NK-92 (cell line): ENCODE results near the gene KCNJ15.
"Not testable (repeated sequence)": the region's sequence is repeated elsewhere in the genome, so short reads cannot be mapped to it uniquely, and the experiment has no call there.

Experiments used
- DNase-seq: peaks from one replicate; lab custom pipeline; 2025; ENCODE audit not compliant: unreplicated experiment; lab: John Stamatoyannopoulos, UW

The KCNJ15 gene

GRCh38 chr21:38244407-38244787 lies 12.4 kb upstream of the KCNJ15 start:
- DNase-seq: no peak

GRCh38 chr21:38244885-38245869 lies 11.6 kb upstream of the KCNJ15 start:
- DNase-seq: no peak

GRCh38 chr21:38246511-38246910 lies 10.3 kb upstream of the KCNJ15 start:
- DNase-seq: no peak

GRCh38 chr21:38247054-38247453 lies 9.7 kb upstream of the KCNJ15 start:
- not testable (repeated sequence) for DNase-seq

GRCh38 chr21:38247738-38248510 lies 8.9 kb upstream of the KCNJ15 start:
- no peak for DNase-seq

- no peak for DNase-seq
These were observed 7.5 kb upstream of the KCNJ15 start for GRCh38 chr21:38249256-38249655.

GRCh38 chr21:38249696-38250278 lies 7.0 kb upstream of the KCNJ15 start:
- no peak for DNase-seq

- no peak for DNase-seq
These were observed 5.8 kb upstream of the KCNJ15 start for GRCh38 chr21:38250991-38251418.

- DNase-seq: no peak
These were observed 1.8 kb upstream of the KCNJ15 start for GRCh38 chr21:38254970-38255369.

- DNase-seq: no peak
These were observed 1.1 kb upstream of the KCNJ15 start for GRCh38 chr21:38255571-38256117.

GRCh38 chr21:38257667-38258066 lies 876 bp downstream of the KCNJ15 start:
- DNase-seq: no peak

GRCh38 chr21:38258521-38259485 lies 2.0 kb downstream of the KCNJ15 start:
- DNase-seq: no peak

GRCh38 chr21:38259665-38260064 lies 2.9 kb downstream of the KCNJ15 start:
- DNase-seq: no peak

- DNase-seq: no peak
These were observed 3.6 kb downstream of the KCNJ15 start for GRCh38 chr21:38260426-38260825.

- no peak for DNase-seq
These were observed 5.1 kb downstream of the KCNJ15 start for GRCh38 chr21:38261851-38262250.

GRCh38 chr21:38263493-38263892 lies 6.7 kb downstream of the KCNJ15 start:
- no peak for DNase-seq

GRCh38 chr21:38264571-38264970 lies 7.8 kb downstream of the KCNJ15 start:
- no peak for DNase-seq

GRCh38 chr21:38265166-38265565 lies 8.4 kb downstream of the KCNJ15 start:
- DNase-seq: no peak

- DNase-seq: no peak
These were observed 9.9 kb downstream of the KCNJ15 start for GRCh38 chr21:38266732-38267131.

- no peak for DNase-seq
These were observed 10.5 kb downstream of the KCNJ15 start for GRCh38 chr21:38267136-38267755.
